Smooth muscle cell (in vitro differentiated cells): Measurements from ENCODE around the gene SLC4A1AP. TPM values are rescaled to one million over a fixed set of nuclear protein-coding genes. Genes with fewer than 3 reads are reported as not detected.

Experiments
- DNase-seq: peaks from one replicate; lab custom pipeline; 2025; ENCODE audit not compliant: unreplicated experiment; lab: John Stamatoyannopoulos, UW
- H2AFZ ChIP-seq: fragments of 200-600 bp; sonication (generic); 2 replicates; pipeline ENCODE4 v1.6.0; 2016; ENCODE audit warnings: antibody characterized with exemption, low read depth, mild to moderate bottlenecking
- H3F3A ChIP-seq: fragments of 200-600 bp; sonication (generic); 2 replicates; pipeline ENCODE4 v1.6.0; 2017; ENCODE audit warnings: antibody characterized with exemption, low read depth
- H3K27ac ChIP-seq: fragments of 200-600 bp; sonication (generic); 2 replicates; pipeline ENCODE4 v1.5.1; 2016; ENCODE audit warnings: low read depth, mild to moderate bottlenecking
- H3K27me3 ChIP-seq: fragments of 200-600 bp; sonication (generic); 2 replicates; pipeline ENCODE4 v1.6.1; 2016; ENCODE audit warnings: low read depth, mild to moderate bottlenecking
- H3K36me3 ChIP-seq: fragments of 200-600 bp; sonication (generic); 2 replicates; pipeline ENCODE4 v1.5.1; 2016; ENCODE audit warnings: low read depth
- H3K4me1 ChIP-seq: fragments of 200-600 bp; sonication (generic); 2 replicates; pipeline ENCODE4 v1.5.1; 2016; ENCODE audit warnings: low read depth
- H3K4me2 ChIP-seq: fragments of 200-600 bp; sonication (generic); 2 replicates; pipeline ENCODE4 v1.6.0; 2016; ENCODE audit warnings: mild to moderate bottlenecking
- H3K4me3 ChIP-seq: fragments of 200-600 bp; sonication (generic); 2 replicates; pipeline ENCODE4 v1.5.1; 2016; ENCODE audit warnings: mild to moderate bottlenecking
- H3K79me2 ChIP-seq: fragments of 200-600 bp; sonication (generic); 2 replicates; pipeline ENCODE4 v1.6.0; 2016; ENCODE audit warnings: low read depth, mild to moderate bottlenecking
- H3K9ac ChIP-seq: fragments of 200-600 bp; sonication (generic); 2 replicates; pipeline ENCODE4 v1.6.0; 2016; ENCODE audit warnings: low read depth
- H3K9me3 ChIP-seq: fragments of 200-600 bp; sonication (generic); replicated peaks from 2 replicates; pipeline ENCODE4 v1.5.1; 2016; ENCODE audit warnings: low read depth
- H4K20me1 ChIP-seq: fragments of 200-600 bp; sonication (generic); 2 replicates; pipeline ENCODE4 v1.6.0; 2016; ENCODE audit warnings: low read depth
- whole genome bisulfite sequencing: methylation state at CpG from one replicate; pipeline ENCODE4 v1.1.7; 2016; ENCODE audit warnings: low lambda C conversion rate; 5-methylcytosine and 5-hydroxymethylcytosine counted together
- polyA plus RNA-seq: library from polyadenylated mRNA; unstranded; fragments of >200 nt; fragmentation: Nextera tagmentation; extraction: Ambion mirVana; gene quantifications from 2 replicates; pipeline ENCODE4 v1.2.1, GENCODE V29; 2016
- total RNA-seq: library from RNA; depleted of rRNA; stranded (reverse); fragments of >200 nt; gene quantifications from 2 replicates; pipeline ENCODE4 v1.2.3, GENCODE V29; 2014
- TF ChIP-seq, protein P1 (sequence below): fragments of 200-600 bp; sonication (generic); IDR thresholded peaks from 2 replicates; pipeline ENCODE4 v1.5.1; 2017; ENCODE audit warnings: borderline replicate concordance, mild to moderate bottlenecking, antibody characterized with exemption; ENCODE audit not compliant: insufficient read depth, poor library complexity, severe bottlenecking

SLC4A1AP gene
- total and polyA plus RNA-seq, 2 experiments from 2014 or later = 26.2 to 27.5 TPM

DNA sequence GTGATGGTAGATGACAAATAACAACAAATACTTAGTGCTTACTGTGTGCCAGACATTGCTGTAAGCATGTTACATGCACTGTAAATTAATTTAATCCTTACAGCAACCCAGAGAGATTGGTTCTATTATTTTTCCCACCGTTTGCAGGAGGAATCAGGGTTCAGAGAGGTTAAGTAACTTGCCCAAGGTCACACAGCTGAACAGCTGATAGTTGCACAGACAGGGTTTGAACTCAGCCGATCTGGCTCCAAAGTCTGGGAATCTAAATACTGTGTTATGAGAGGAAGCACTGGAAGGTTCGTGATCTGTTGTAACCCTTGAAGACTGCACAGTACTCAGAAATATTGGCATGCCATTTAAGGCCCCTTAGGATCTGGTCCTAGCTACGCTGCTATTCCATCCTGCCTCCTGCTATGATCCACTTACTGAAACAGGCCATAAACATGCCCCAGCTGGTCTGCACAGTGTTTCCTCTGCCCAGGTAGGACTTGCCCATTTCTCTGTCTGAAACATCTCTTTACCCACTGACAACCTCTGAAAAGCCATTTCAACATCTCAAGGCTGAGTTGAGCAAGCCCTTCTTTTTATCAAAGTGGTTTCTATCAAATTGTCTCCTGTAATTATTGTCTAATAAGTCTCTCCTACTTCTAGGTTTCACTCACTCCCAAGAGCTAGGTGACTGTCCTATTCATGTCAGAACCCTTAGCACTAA is 67.4 kb downstream of the SLC4A1AP start:
- 84% methylated on average over 4 of the region's 4 CpGs for WGBS
- Histone ChIP-seq H3K27ac (no peak overlapping the region), H3K4me2 (no peak overlapping the region), H3K9me3 (no peaks in the 10 kb centered on the region), H3K36me3 (no peaks in the 10 kb centered on the region), H3K9ac (no peak overlapping the region), H4K20me1 (no peaks in the 10 kb centered on the region), H3K27me3 (no peaks in the 10 kb centered on the region), H3K4me1 (peaks cover 13% of the 10 kb centered on the region), H3K4me3 (no peak overlapping the region), H3K79me2 (no peaks in the 10 kb centered on the region), H3F3A (no peaks in the 10 kb centered on the region), H2AFZ (no peak overlapping the region)
- no peak for DNase-seq
- TF ChIP-seq, protein P1, sequence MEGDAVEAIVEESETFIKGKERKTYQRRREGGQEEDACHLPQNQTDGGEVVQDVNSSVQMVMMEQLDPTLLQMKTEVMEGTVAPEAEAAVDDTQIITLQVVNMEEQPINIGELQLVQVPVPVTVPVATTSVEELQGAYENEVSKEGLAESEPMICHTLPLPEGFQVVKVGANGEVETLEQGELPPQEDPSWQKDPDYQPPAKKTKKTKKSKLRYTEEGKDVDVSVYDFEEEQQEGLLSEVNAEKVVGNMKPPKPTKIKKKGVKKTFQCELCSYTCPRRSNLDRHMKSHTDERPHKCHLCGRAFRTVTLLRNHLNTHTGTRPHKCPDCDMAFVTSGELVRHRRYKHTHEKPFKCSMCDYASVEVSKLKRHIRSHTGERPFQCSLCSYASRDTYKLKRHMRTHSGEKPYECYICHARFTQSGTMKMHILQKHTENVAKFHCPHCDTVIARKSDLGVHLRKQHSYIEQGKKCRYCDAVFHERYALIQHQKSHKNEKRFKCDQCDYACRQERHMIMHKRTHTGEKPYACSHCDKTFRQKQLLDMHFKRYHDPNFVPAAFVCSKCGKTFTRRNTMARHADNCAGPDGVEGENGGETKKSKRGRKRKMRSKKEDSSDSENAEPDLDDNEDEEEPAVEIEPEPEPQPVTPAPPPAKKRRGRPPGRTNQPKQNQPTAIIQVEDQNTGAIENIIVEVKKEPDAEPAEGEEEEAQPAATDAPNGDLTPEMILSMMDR = no peak

DNA sequence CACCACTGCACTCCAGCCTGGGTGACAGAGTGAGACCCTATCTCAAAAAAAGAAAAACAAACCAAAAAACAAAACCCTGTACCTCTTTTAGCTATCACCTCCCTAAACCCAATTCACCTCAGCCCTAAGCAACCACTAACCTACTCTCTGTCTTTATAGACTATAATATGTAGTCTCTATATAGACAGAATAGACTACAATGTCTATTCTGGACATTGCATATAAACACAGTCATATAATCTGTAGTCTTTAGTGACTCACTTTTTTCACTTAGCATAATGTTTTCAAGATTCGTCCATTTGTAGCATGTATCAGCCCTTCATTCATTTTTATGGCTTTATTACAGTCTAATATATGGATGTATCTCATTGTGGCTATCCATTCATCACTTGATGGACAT is 70.6 kb downstream of the SLC4A1AP start:
- Histone ChIP-seq H3K36me3 (no peaks in the 10 kb centered on the region), H3K9me3 (no peaks in the 10 kb centered on the region), H2AFZ (no peak overlapping the region), H3K4me3 (no peak overlapping the region), H3K4me2 (no peak overlapping the region), H3F3A (peaks cover 13% of the 10 kb centered on the region), H3K79me2 (no peaks in the 10 kb centered on the region), H4K20me1 (no peaks in the 10 kb centered on the region), H3K4me1 (peaks cover 13% of the 10 kb centered on the region), H3K9ac (no peak overlapping the region), H3K27me3 (no peaks in the 10 kb centered on the region), H3K27ac (no peak overlapping the region)
- no peak for DNase-seq
- 38% methylated on average over 1 of the region's 1 CpG for WGBS
- TF ChIP-seq, protein P1 = no peak

DNA sequence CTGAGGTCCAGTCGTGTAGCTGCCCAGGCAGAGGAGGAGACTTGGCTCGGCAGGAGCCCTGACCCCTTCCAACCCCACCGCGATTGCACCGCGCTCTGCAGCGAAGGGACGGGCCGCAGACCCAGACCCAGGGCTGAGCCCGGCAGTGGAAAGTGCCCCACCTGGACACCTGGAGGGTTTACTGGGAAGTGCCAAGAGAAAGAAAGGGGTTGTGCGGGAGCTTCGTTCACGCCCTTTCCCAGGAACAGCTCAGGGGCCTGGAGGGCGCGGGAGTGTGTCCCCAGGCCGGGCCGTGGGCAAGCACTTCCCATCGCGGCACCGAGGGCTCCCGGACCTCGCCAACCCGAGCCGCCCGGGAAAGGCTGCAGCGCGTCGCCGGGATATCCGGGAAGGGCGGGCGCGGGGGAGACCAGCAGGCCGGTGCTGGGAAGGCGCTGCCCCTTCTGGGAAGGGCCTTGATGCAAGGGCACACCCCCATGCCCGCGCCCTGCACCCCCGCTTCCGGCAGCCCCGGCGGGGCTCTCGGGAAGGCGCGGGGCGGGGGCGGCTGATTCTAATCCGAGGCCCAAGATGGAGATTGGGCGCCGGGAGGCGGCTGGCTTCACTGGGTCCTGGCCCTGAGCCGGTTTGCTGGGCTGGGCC is 71.7 kb downstream of the SLC4A1AP start:
- TF ChIP-seq, protein P1 = no peak
- Histone ChIP-seq H3K9ac (peak overlapping the region; percentile 39), H3K9me3 (no peaks in the 10 kb centered on the region), H3K27ac (peak overlapping the region; percentile 59), H3K4me2 (peak overlapping the region; percentile 89), H3F3A (peaks cover 13% of the 10 kb centered on the region), H4K20me1 (no peaks in the 10 kb centered on the region), H3K4me3 (peak overlapping the region; percentile 49), H2AFZ (peak overlapping the region; percentile 91), H3K36me3 (no peaks in the 10 kb centered on the region), H3K27me3 (no peaks in the 10 kb centered on the region), H3K4me1 (peaks cover 13% of the 10 kb centered on the region), H3K79me2 (no peaks in the 10 kb centered on the region)
- no peak for DNase-seq
- WGBS = 2% methylated on average over 37 of the region's 51 CpGs
